ENCODE data around the gene XIRP2.

The XIRP2 gene

GRCh38 chr2:167140330-167140729 lies 252.1 kb downstream of the XIRP2 start:
- TF ChIP-seq CTCF (IDR thresholded peaks at IDR 0.05; ENCODE audit: borderline replicate concordance, insufficient read depth, low read depth, low read length): no peak
- no peak overlapping the region for H3K4me3 ChIP-seq (ENCODE audit: low read depth, low read length)

DNA sequence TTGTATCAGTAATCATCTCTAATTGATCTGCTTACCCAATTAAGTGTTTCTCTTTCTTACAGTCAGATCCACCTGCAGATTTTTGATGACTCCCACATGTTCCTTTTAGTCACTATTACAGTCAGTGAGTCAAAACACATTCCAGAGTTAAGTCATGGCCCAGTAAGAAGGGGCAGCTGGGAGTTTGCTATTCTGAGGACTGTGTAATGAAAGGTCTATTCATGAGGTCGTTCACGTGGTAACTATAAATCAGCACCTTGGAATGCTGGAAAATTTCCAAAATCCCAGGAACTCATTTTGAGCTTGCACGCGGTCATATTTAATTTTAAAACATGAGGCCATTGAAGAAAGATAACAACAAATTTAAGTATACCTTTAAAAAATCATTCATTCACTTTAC lies 252.5 kb downstream of the XIRP2 start:
- TF ChIP-seq CTCF (IDR thresholded peaks at IDR 0.05; ENCODE audit: borderline replicate concordance, insufficient read depth, low read depth, low read length): no peak
- no peak overlapping the region for H3K4me3 ChIP-seq (ENCODE audit: low read depth, low read length)

- no peak overlapping the region for H3K4me3 ChIP-seq (ENCODE audit: low read depth, low read length)
- no peak for TF ChIP-seq CTCF (IDR thresholded peaks at IDR 0.05; ENCODE audit: borderline replicate concordance, insufficient read depth, low read depth, low read length)
These were observed 254.3 kb downstream of the XIRP2 start for GRCh38 chr2:167142554-167142953.

- no peak overlapping the region for H3K4me3 ChIP-seq (ENCODE audit: low read depth, low read length)
- TF ChIP-seq CTCF (IDR thresholded peaks at IDR 0.05; ENCODE audit: borderline replicate concordance, insufficient read depth, low read depth, low read length): no peak
These were observed 256.1 kb downstream of the XIRP2 start for GRCh38 chr2:167144179-167144898.

- no peak overlapping the region for H3K4me3 ChIP-seq (ENCODE audit: low read depth, low read length)
- no peak for TF ChIP-seq CTCF (IDR thresholded peaks at IDR 0.05; ENCODE audit: borderline replicate concordance, insufficient read depth, low read depth, low read length)
These were observed 259.1 kb downstream of the XIRP2 start for GRCh38 chr2:167147271-167147941.

GRCh38 chr2:167151894-167152293 lies 263.6 kb downstream of the XIRP2 start:
- H3K4me3 ChIP-seq (ENCODE audit: low read depth, low read length): no peak overlapping the region
- no peak for TF ChIP-seq CTCF (IDR thresholded peaks at IDR 0.05; ENCODE audit: borderline replicate concordance, insufficient read depth, low read depth, low read length)

DNA sequence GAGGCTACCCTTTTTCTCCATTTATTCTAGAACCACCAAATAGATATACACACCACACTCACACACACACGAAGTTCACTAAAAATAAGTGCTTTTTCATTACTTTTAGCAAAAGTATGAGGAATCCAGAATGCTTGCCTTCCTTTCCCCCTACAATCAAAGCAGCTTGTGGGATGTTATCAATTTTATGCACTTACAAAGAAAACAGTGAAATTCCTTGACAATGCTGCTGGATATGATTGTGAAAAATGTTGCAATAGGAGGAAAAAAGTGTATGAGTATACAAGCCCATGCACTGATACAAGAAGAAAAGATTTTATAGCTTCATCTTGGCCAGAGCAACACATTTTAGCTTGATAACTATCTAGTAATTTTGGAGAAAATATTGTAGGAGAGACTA lies 269.2 kb downstream of the XIRP2 start:
- no peak for TF ChIP-seq CTCF (IDR thresholded peaks at IDR 0.05; ENCODE audit: borderline replicate concordance, insufficient read depth, low read depth, low read length)
- H3K4me3 ChIP-seq (ENCODE audit: low read depth, low read length): no peak overlapping the region

All from GM12875 (cell line).